Esophagus muscularis mucosa (tissue), 4 donors: ENCODE results near the gene FHOD1.

Source experiments
- CTCF ChIP-seq, 3 experiments: fragments of 200-600 bp in 2 of 3; fragments of 450-650 bp in 1 of 3; sonication (generic) in 2 of 3; IDR thresholded peaks; one replicate each; pipeline ENCODE4 v1.5.1; 2017 to 2019; ENCODE audit warnings: antibody characterized with exemption in 3 of 3, mild to moderate bottlenecking in 2 of 3, moderate library complexity in 1 of 3
- EP300 ChIP-seq: sonication (generic); formaldehyde crosslinking; IDR thresholded peaks from one replicate; pipeline ENCODE4 v1.6.1; 2017; ENCODE audit warnings: antibody characterized with exemption
- POLR2A ChIP-seq: fragments of 450-650 bp; IDR thresholded peaks from one replicate; pipeline ENCODE4 v1.6.1; 2017; ENCODE audit warnings: antibody characterized with exemption, moderate library complexity, mild to moderate bottlenecking, low read depth

DNA sequence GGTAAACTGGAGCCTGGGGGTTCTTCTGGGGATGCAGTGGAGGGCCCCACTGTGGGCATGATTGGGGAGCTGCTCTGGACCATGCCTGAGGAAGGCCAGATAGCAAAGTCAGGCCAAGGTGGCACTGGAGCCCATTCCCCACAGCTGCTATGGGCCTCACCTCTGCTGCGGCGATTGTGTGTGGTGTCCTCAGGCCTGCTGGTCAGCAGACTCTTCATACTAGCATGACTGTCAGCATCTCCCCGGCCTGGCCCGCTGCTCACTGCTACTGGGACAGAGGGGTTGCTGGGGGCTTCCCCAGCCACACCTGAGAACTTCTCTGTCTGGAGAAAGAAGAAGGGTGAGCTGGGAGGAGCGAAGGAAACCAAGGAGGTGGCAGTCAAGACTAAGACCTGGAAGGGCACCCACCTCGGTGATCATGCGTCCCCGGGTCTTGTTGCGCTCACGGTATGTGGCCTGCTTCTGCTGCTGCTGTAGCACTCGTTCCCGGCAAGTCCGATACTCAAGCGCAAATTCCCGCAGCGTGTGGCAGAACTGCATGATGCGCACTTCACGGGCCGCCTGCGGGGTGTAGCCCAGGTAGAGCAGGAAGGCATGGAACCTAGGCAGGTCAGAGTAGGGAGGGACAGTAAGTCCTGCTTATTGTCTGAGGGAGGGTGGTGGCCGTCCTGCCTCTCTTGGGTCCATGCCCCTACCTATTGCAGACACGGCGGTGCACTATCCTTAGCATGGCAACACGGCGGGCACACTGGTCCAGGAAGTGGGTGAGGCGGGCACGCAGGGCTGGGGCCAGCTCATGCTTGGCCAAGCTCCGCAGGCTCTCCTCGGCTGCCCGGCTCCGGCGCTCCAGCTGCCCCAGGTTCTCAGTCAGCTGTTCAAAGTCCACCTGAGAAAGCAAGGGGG, 17.1 kb downstream of the FHOD1 start:
- TF ChIP-seq CTCF (IDR thresholded peaks at IDR 0.05) = no peak
- TF ChIP-seq POLR2A = no peak
- no peak for TF ChIP-seq EP300
